HepG2 (cell line): ENCODE results near the gene ILKAP. TPM values are rescaled to one million over a fixed set of nuclear protein-coding genes. Genes with fewer than 3 reads are reported as not detected.
A peak's percentile ranks its signal among the peaks of the same experiment; 100 is the strongest.

ENCODE experiments used
- ATAC-seq: fragments of 200-7000 bp; cut with Tn5 transposase; 3 replicates; pipeline ENCODE4 v1.9.1; 2020; ENCODE audit warnings: mild to moderate bottlenecking, moderate library complexity
- BruUV-seq: library from RNA; stranded (reverse); fragments of 400-500 nt; replicated peaks from 2 replicates; lab custom pipeline; 2021; lab: Mats Ljungman, UMichigan
- CTCF ChIA-PET: fragments of 300-600 bp; formaldehyde crosslinking; extraction: SDS; loops from one replicate; lab custom pipeline; 2021; ENCODE audit warnings: low total read pairs, inconsistent platforms, low intra/inter-chr PET ratio; lab: Yijun Ruan, JAX
- POLR2A ChIA-PET: fragments of 350-600 bp; sonication (Branson Sonifier 250); formaldehyde crosslinking; loops from one replicate; lab custom pipeline; 2020; ENCODE audit warnings: antibody characterized with exemption, inconsistent platforms; lab: Yijun Ruan, JAX
- DNase-seq: peaks from one replicate; pipeline ENCODE4 v3.0.0-alpha.2; 2015; ENCODE audit warnings: low spot score
- FAIRE-seq: peaks from 3 replicates; lab custom pipeline; 2011; peaks lifted over from hg19 to GRCh38; lab: Jason Lieb, UNC
- H2AFZ ChIP-seq: one replicate; pipeline ENCODE4 v1.6.1; 2011; ENCODE audit warnings: low read length, inconsistent platforms
- H3K27ac ChIP-seq: fragments of 300-600 bp; 3 replicates; pipeline ENCODE4 v1.8.0; 2011; ENCODE audit warnings: mixed run types, mild to moderate bottlenecking, mixed read lengths, low read length, inconsistent platforms; ENCODE audit not compliant: insufficient read depth; ENCODE audit errors: extremely low read length
- H3K27me3 ChIP-seq, 2 experiments: fragments of 200-600 bp in 1 of 2; 2 replicates in 1 of 2; 3 replicates in 1 of 2; pipeline versions ENCODE4 v1.6.0 to v1.8.0; 2011; ENCODE audit warnings: low read length in 2 of 2, mild to moderate bottlenecking in 2 of 2, moderate library complexity in 2 of 2, inconsistent platforms in 1 of 2; ENCODE audit not compliant: insufficient read depth in 2 of 2, control insufficient read depth in 1 of 2
- H3K36me3 ChIP-seq, 2 experiments: fragments of 200-600 bp in 1 of 2; replicated peaks in 1 of 2; 2 replicates in 1 of 2; 3 replicates in 1 of 2; pipeline versions ENCODE4 v1.5.1 to v1.8.0; 2011; ENCODE audit warnings: low read length in 2 of 2, inconsistent platforms in 1 of 2; ENCODE audit not compliant: insufficient read depth in 2 of 2, control insufficient read depth in 1 of 2
- H3K4me1 ChIP-seq: 2 replicates; pipeline ENCODE4 v1.5.1; 2012; ENCODE audit warnings: low read length, inconsistent platforms; ENCODE audit not compliant: insufficient read depth
- H3K4me2 ChIP-seq: 2 replicates; pipeline ENCODE4 v1.6.0; 2011; ENCODE audit warnings: low read depth, low read length, inconsistent platforms
- H3K4me3 ChIP-seq, 3 experiments: fragments of 200-600 bp in 1 of 3; sonication (generic), shearing (Covaris generic) in 1 of 3; replicated peaks in 1 of 3; 2 replicates each; pipeline ENCODE4 v1.5.1; 2011 to 2016; ENCODE audit warnings: low read length in 3 of 3, inconsistent platforms in 2 of 3, low read depth in 2 of 3, mild to moderate bottlenecking in 2 of 3, control low read depth in 1 of 3, mixed read lengths in 1 of 3; ENCODE audit not compliant: insufficient read depth in 1 of 3
- H3K79me2 ChIP-seq: one replicate; pipeline ENCODE4 v1.6.1; 2011; ENCODE audit warnings: low read length, inconsistent platforms; ENCODE audit not compliant: insufficient read depth
- H3K9ac ChIP-seq: 2 replicates; pipeline ENCODE4 v1.6.0; 2011; ENCODE audit warnings: mild to moderate bottlenecking, low read depth, low read length, inconsistent platforms; ENCODE audit not compliant: insufficient read depth
- H3K9me3 ChIP-seq: 2 replicates; pipeline ENCODE4 v1.5.1; 2012; ENCODE audit warnings: mild to moderate bottlenecking, low read length
- H4K20me1 ChIP-seq: 2 replicates; pipeline ENCODE4 v1.6.0; 2011; ENCODE audit warnings: inconsistent platforms, mild to moderate bottlenecking, low read length, moderate library complexity; ENCODE audit not compliant: insufficient read depth
- AGO2 ChIP-seq: fragments of 200-400 bp; formaldehyde crosslinking; optimal IDR thresholded peaks from 2 replicates; pipeline ENCODE3; 2017; ENCODE audit warnings: mild to moderate bottlenecking, low read depth, low read length, moderate library complexity
- NFKB2 ChIP-seq: sonication (generic); formaldehyde crosslinking; IDR thresholded peaks from 2 replicates; pipeline ENCODE4 v1.4.0; 2020; ENCODE audit warnings: missing genetic modification reagents, borderline replicate concordance
- STAT5B ChIP-seq: sonication (generic); formaldehyde crosslinking; IDR thresholded peaks from 2 replicates; pipeline ENCODE4 v1.4.0; 2020; ENCODE audit warnings: missing genetic modification reagents
- WGBS: methylation state at CpG from one replicate; pipeline ENCODE4 v1.1.6; 2017; ENCODE audit warnings: low lambda C conversion rate; 5-methylcytosine and 5-hydroxymethylcytosine counted together
- in situ Hi-C: cut with HindIII; loops from 2 replicates; pipeline ENCODE4 v1.10.0; 2017; ENCODE audit warnings: low pct_unique_long_range_greater_than_20kb; ENCODE audit not compliant: extremely low pct_ligation_motif_present
- intact Hi-C: fragments of 100-400 bp; cut with micrococcal nuclease; formaldehyde crosslinking; loops from one replicate; pipeline ENCODE4 v1.10.0; 2022; ENCODE audit not compliant: unreplicated experiment
- polyA plus RNA-seq, 8 experiments: library from polyadenylated mRNA; depleted of rRNA in 3 of 8; stranded (reverse) in 7 of 8; unstranded in 1 of 8; fragments of >200 nt; fragmentation: Illumina TruSeq in 4 of 8; extraction: Trizol in 4 of 8; gene quantifications; 2 replicates each; pipeline versions ENCODE4 v1.2.1 to v1.2.3, GENCODE V29; 2011 to 2016; ENCODE audit warnings: low read depth in 4 of 8, missing spikeins in 1 of 8, mixed read lengths in 1 of 8; ENCODE audit not compliant: insufficient read depth in 1 of 8
- total RNA-seq, 5 experiments: library from RNA; depleted of rRNA; stranded (reverse); fragments of >200 nt; fragmentation: Illumina TruSeq; extraction: Trizol; gene quantifications; 2 replicates each; pipeline ENCODE4 v1.2.3, GENCODE V29; 2016; ENCODE audit warnings: low read depth in 1 of 5

Gene ILKAP
- total and polyA plus RNA-seq, 2 of the 13 experiments (the other 11 are each of a cell fraction or from before 2014, with no cell fraction given), result 29.6 to 33.1 TPM

DNA sequence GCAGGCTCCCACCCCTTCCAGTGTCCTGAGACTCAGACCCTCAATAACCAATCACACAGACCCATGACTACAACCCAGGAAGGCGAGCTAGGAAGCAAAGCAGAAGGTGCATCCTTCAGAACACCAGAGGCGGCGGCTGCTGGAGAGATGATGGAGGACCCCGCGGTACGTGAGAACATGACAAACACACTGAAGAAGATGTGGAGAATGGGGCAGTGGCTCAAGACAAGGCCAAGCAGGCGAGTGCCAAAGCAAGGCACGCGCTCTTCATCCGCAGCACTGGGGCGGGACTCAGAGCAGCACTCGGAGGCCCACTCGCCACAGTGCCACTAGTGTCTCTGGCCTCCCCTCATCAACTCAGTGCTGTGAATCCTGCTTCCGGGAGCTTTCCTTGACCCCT is 31.1 kb downstream of the ILKAP start:
- Histone ChIP-seq H3K27ac (no peak overlapping the region), H3K9ac (no peak overlapping the region), H3K4me2 (no peak overlapping the region), H3K36me3 (peaks cover 33 to 68% of the 10 kb centered on the region in 2 experiments), H3K4me3 (no peak overlapping the region), H4K20me1 (no peaks in the 10 kb centered on the region), H3K79me2 (no peaks in the 10 kb centered on the region), H2AFZ (no peak overlapping the region), H3K4me1 (peaks cover 2% of the 10 kb centered on the region; the same call in 1 of the 2 replicates), H3K27me3 (no peaks in the 10 kb centered on the region), H3K9me3 (no peaks in the 10 kb centered on the region)
- WGBS, result 95% methylated on average over 14 of the region's 14 CpGs
- ChIA-PET CTCF (no interaction called here), POLR2A (no interaction called here)
- TF ChIP-seq NFKB2 (CRISPR knock-in tag), result no peak
- TF ChIP-seq AGO2, result peak; percentile 38
- FAIRE-seq (no peak), DNase-seq (no peak), ATAC-seq (no peak)
- no TSS peak for BruUV-seq
- in situ Hi-C loops (no loop called here), intact Hi-C loops (no loop called here)

DNA sequence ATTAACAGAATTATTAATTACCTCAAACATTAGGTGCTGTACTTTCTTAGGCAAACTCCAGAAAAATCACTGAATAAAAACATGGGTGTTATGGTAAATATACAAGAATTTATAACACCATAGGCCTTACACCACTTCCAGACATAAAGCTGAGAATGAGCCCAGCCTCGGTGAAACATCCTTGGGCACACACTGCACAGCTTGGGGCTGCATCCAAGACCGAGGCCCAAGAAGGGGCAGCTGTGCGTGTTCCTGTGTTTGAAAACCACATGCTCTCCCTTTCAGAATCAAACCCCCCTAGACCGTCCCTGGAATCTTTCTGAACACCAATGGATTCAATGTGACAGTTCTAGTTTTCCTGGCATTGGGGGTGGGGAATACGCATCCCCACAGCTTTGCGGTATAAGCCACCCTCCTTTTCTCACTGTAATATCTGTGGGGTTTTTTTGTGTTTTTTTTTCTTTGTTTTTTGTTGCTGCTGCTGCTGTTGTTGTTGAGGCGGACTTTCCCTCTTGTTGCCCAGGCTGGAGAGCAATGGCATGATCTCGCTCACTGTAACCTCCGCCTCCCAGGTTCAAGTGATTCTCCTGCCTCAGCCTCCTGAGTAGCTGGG is 31.8 kb downstream of the ILKAP start:
- ChIA-PET POLR2A (no interaction called here), CTCF (no interaction called here)
- no peaks in the 10 kb centered on the region for H4K20me1 ChIP-seq
- H3K27ac ChIP-seq, result no peak overlapping the region
- in situ Hi-C loops, result no loop called here
- H3K79me2 ChIP-seq, result no peaks in the 10 kb centered on the region
- no peak for TF ChIP-seq STAT5B (CRISPR knock-in tag)
- no peak overlapping the region for H2AFZ ChIP-seq
- peaks cover 32 to 61% of the 10 kb centered on the region in 2 experiments for H3K36me3 ChIP-seq
- H3K4me1 ChIP-seq, result peaks cover 9% of the 10 kb centered on the region
- FAIRE-seq (no peak), DNase-seq (no peak), ATAC-seq (no peak)
- 99% methylated on average over 9 of the region's 9 CpGs for WGBS
- no TSS peak for BruUV-seq
- no peaks in the 10 kb centered on the region for H3K9me3 ChIP-seq
- intact Hi-C loops, result no loop called here
- H3K4me3 ChIP-seq, result no peak overlapping the region
- H3K27me3 ChIP-seq, result no peaks in the 10 kb centered on the region
- no peak overlapping the region for H3K9ac ChIP-seq
- no peak overlapping the region for H3K4me2 ChIP-seq
